CD4-positive, CD25-positive, alpha-beta regulatory T cell (primary cell): ENCODE data around the gene OLA1. TPM values are rescaled to one million over a fixed set of nuclear protein-coding genes. Genes with fewer than 3 reads are reported as not detected.

ENCODE experiments used
- ATAC-seq, 2 donors: fragments of 150-1000 bp; cut with Tn5 transposase; one replicate each; pipeline ENCODE4 v1.10.0; 2021; ENCODE audit warnings: low read depth in 2 of 2, moderate number of reproducible peaks in 2 of 2, moderate library complexity in 1 of 2
- DNase-seq, 3 donors: peaks; one replicate each; pipeline versions ENCODE4 v3.0.0 to v3.0.0-alpha.2; 2012 to 2022; ENCODE audit warnings: mixed read lengths in 1 of 3
- H3K27ac ChIP-seq: one replicate; pipeline ENCODE4 v1.7.0; 2013; ENCODE audit warnings: mild to moderate bottlenecking, low read length; ENCODE audit not compliant: insufficient read depth, poor library complexity, severe bottlenecking
- H3K27me3 ChIP-seq: one replicate; pipeline ENCODE4 v1.7.0; 2013; ENCODE audit warnings: low read length; ENCODE audit not compliant: control insufficient read depth, insufficient read depth
- H3K36me3 ChIP-seq: one replicate; pipeline ENCODE4 v1.7.0; 2013; ENCODE audit warnings: mild to moderate bottlenecking, low read length, moderate library complexity; ENCODE audit not compliant: control insufficient read depth, insufficient read depth
- H3K4me1 ChIP-seq: 2 replicates; pipeline ENCODE4 v1.7.0; 2013; ENCODE audit warnings: mild to moderate bottlenecking, low read length; ENCODE audit not compliant: insufficient read depth, control insufficient read depth, poor library complexity, severe bottlenecking
- H3K4me3 ChIP-seq: one replicate; pipeline ENCODE4 v1.7.0; 2013; ENCODE audit warnings: low read depth, mild to moderate bottlenecking, low read length, moderate library complexity
- H3K9me3 ChIP-seq, 2 experiments: 1 replicate in 1 of 2; 2 replicates in 1 of 2; pipeline ENCODE4 v1.7.0; 2013; ENCODE audit warnings: low read length in 2 of 2, mild to moderate bottlenecking in 1 of 2, moderate library complexity in 1 of 2; ENCODE audit not compliant: control insufficient read depth in 2 of 2
- H3K27ac Mint-ChIP-seq, 3 donors: one replicate each; pipeline ENCODE4 v1.8.0; 2020 to 2022; ENCODE audit warnings: mild to moderate bottlenecking in 3 of 3, mixed read lengths in 3 of 3, moderate library complexity in 2 of 3
- H3K27me3 Mint-ChIP-seq: one replicate; pipeline ENCODE4 v1.8.0; 2022; ENCODE audit warnings: mild to moderate bottlenecking, mixed read lengths
- H3K36me3 Mint-ChIP-seq: one replicate; pipeline ENCODE4 v1.8.0; 2020; ENCODE audit warnings: mixed read lengths
- H3K4me1 Mint-ChIP-seq, 4 donors: one replicate each; pipeline ENCODE4 v1.8.0; 2020 to 2022; ENCODE audit warnings: mixed read lengths in 4 of 4, mild to moderate bottlenecking in 1 of 4
- H3K4me3 Mint-ChIP-seq, 4 donors: one replicate each; pipeline ENCODE4 v1.8.0; 2020 to 2022; ENCODE audit warnings: mild to moderate bottlenecking in 4 of 4, mixed read lengths in 4 of 4, moderate library complexity in 3 of 4
- H3K9me3 Mint-ChIP-seq, 7 donors: one replicate each; pipeline ENCODE4 v1.8.0; 2020 to 2022; ENCODE audit warnings: mixed read lengths in 7 of 7, mild to moderate bottlenecking in 3 of 7, moderate library complexity in 2 of 7
- polyA plus RNA-seq, 4 donors: library from polyadenylated mRNA; unstranded; fragments of 300-500 nt; fragmentation: Illumina TruSeq; gene quantifications; one replicate each; pipeline ENCODE4 v1.2.3, GENCODE V29; 2021
- total RNA-seq: library from RNA; stranded (reverse); gene quantifications from one replicate; pipeline ENCODE4 v1.2.3, GENCODE V29; 2022

The OLA1 gene
- total and polyA plus RNA-seq, 5 donors from 2014 or later = 36.9 to 77.4 (median 59.9) TPM

DNA sequence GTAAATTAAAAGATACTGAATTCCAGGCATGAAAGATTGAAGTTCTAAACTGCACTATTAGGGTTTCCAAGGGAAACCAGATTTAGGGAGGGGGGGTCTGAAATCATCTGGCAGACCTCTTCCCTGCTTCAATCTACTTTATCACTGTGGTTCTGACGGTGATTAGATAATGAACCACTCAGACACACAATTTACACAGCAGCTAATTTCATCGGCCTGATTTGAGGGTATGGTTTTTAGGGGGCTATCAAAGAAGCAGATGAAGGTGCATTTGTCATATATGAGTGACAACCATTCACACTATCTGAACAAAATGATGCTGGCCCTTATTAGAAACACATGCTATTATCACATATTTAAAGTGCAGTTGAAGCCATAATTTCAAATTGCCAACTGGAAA, 106.0 kb downstream of the OLA1 start:
- H3K9me3 ChIP-seq = no peaks in the 10 kb centered on the region
- Mint-ChIP-seq H3K36me3 (peaks cover 14% of the 10 kb centered on the region), H3K27ac (no peak overlapping the region), H3K4me1 (peaks cover 0 to 6% (median under 1%) of the 10 kb centered on the region in 4 donors), H3K9me3 (peaks cover 0 to 1% (median 0%) of the 10 kb centered on the region in 7 donors), H3K4me3 (no peak overlapping the region), H3K27me3 (no peaks in the 10 kb centered on the region)
- H3K36me3 ChIP-seq = peaks cover 4% of the 10 kb centered on the region
- no peak overlapping the region for H3K27ac ChIP-seq
- H3K27me3 ChIP-seq = no peaks in the 10 kb centered on the region
- DNase-seq (no peak), ATAC-seq (no peak)
- H3K4me1 ChIP-seq = no peaks in the 10 kb centered on the region
- H3K4me3 ChIP-seq = no peak overlapping the region

DNA sequence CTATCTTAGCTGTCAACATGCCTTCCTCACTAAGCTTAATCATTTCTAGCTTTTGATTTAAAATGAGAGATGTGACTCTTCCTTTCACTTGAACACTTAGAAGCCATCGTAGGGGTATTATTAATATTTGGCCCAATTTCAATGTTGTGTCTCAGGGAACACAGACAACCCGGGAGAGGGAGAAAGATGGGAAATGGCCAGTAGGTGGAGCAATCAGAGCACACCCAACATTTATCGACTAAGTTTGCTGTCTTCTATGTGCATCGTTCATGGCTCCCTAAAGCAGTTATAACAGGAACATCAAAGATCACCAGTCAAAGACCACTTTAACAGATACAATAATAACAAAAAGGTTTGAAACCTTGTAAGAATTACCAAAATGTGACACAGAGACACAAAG, 110.2 kb downstream of the OLA1 start:
- no peak overlapping the region for H3K4me3 Mint-ChIP-seq
- Histone ChIP-seq H3K4me3 (no peak overlapping the region), H3K36me3 (peaks cover 4% of the 10 kb centered on the region), H3K9me3 (no peaks in the 10 kb centered on the region), H3K27me3 (no peaks in the 10 kb centered on the region), H3K4me1 (no peaks in the 10 kb centered on the region), H3K27ac (no peak overlapping the region)
- DNase-seq (peak in 1 of 3 donors; percentile 11), ATAC-seq (no peak)
- no peaks in the 10 kb centered on the region for H3K27me3 Mint-ChIP-seq
- H3K4me1 Mint-ChIP-seq = peaks cover 0 to 5% (median 2%) of the 10 kb centered on the region in 4 donors
- H3K27ac Mint-ChIP-seq = peak overlapping the region in 1 of 3 donors; percentile 54
- peaks cover 38% of the 10 kb centered on the region for H3K36me3 Mint-ChIP-seq
- no peaks in the 10 kb centered on the region for H3K9me3 Mint-ChIP-seq

DNA sequence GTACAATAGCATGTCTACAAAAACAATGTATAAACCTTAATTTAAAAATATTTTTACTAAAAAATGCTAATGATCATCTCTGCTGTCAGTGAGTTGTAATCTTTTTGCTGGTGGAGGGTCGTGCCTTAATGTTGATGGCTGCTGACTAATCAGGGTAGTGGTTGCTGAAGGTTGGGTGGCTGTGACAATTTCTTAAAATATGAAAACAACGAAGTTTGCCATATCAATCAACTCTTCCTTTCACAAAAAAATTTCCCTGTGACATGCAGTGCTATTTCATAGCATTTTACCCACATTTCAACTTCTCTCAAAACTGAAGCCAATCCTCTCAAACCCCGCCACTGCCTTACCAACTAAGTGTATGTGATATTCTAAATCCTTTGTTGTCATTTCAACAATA, 112.4 kb downstream of the OLA1 start:
- no peaks in the 10 kb centered on the region for H3K36me3 ChIP-seq
- H3K36me3 Mint-ChIP-seq = peaks cover 38% of the 10 kb centered on the region

DNA sequence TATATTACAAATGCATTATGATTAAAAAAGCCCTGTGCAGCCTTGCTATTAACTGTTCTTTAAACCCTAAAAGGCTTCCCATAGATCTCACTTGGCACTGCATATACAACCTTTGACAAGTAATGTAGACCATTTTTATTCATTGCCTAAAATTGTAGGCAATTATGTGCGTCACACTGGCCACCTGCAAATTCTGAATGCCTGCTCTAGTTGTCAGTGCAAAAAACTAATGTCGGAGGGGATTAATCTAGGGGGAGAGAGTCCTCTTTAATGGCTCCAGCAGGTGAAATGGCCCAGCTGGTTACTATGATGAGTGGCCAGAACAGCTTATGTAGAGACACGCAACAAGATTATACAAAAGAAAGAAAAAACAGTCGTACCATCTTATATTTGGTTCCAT, 123.2 kb downstream of the OLA1 start:
- ATAC-seq (no peak), DNase-seq (no peak)
- Histone ChIP-seq H3K4me3 (no peak overlapping the region), H3K36me3 (peaks cover 3% of the 10 kb centered on the region), H3K27ac (no peak overlapping the region), H3K9me3 (no peaks in the 10 kb centered on the region), H3K4me1 (no peaks in the 10 kb centered on the region), H3K27me3 (no peaks in the 10 kb centered on the region)
- H3K27ac Mint-ChIP-seq = no peak overlapping the region
- H3K27me3 Mint-ChIP-seq = no peaks in the 10 kb centered on the region
- H3K4me3 Mint-ChIP-seq = no peak overlapping the region
- H3K9me3 Mint-ChIP-seq = no peaks in the 10 kb centered on the region
- H3K36me3 Mint-ChIP-seq = peaks cover 16% of the 10 kb centered on the region
- H3K4me1 Mint-ChIP-seq = peaks cover 0 to 7% (median 0%) of the 10 kb centered on the region in 4 donors

More for the DNA sequence above, 112.4 kb downstream of the OLA1 start:
- no peaks in the 10 kb centered on the region for H3K27me3 ChIP-seq
- DNase-seq = no peak
- no peak for ATAC-seq
- Mint-ChIP-seq H3K4me3 (no peak overlapping the region), H3K27me3 (no peaks in the 10 kb centered on the region), H3K4me1 (peaks cover 0 to 5% (median 2%) of the 10 kb centered on the region in 4 donors), H3K9me3 (no peaks in the 10 kb centered on the region), H3K27ac (no peak overlapping the region)
- no peaks in the 10 kb centered on the region for H3K9me3 ChIP-seq
- H3K27ac ChIP-seq = no peak overlapping the region
- H3K4me3 ChIP-seq = no peak overlapping the region
- no peaks in the 10 kb centered on the region for H3K4me1 ChIP-seq

DNA sequence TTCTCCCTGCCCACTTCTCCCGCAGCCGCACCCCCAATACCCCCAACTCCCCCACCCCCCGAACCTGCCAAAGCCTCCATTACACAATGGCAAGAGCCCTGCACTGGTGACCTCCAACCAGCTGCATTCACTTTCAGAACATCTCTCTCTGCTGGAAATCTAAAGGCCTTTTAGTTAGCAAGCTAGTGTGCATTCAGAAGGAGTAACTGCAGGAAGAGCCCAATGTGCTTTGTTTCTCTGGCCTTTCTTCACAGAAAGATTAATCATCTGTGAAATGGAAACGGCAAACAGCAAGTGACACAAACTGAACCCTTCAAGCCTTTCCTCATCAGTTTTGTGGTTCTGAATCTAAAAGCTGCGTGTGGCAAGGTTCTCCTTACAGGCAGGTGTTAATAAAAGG, 124.2 kb downstream of the OLA1 start:
- Mint-ChIP-seq H3K4me1 (peaks cover 0 to 7% (median 0%) of the 10 kb centered on the region in 4 donors), H3K27me3 (no peaks in the 10 kb centered on the region), H3K4me3 (no peak overlapping the region), H3K27ac (no peak overlapping the region), H3K9me3 (no peaks in the 10 kb centered on the region), H3K36me3 (peaks cover 13% of the 10 kb centered on the region)
- no peak overlapping the region for H3K27ac ChIP-seq
- H3K36me3 ChIP-seq = peaks cover 3% of the 10 kb centered on the region
- no peaks in the 10 kb centered on the region for H3K9me3 ChIP-seq
- no peaks in the 10 kb centered on the region for H3K4me1 ChIP-seq
- ATAC-seq (no peak), DNase-seq (no peak)
- no peak overlapping the region for H3K4me3 ChIP-seq
- H3K27me3 ChIP-seq = no peaks in the 10 kb centered on the region

DNA sequence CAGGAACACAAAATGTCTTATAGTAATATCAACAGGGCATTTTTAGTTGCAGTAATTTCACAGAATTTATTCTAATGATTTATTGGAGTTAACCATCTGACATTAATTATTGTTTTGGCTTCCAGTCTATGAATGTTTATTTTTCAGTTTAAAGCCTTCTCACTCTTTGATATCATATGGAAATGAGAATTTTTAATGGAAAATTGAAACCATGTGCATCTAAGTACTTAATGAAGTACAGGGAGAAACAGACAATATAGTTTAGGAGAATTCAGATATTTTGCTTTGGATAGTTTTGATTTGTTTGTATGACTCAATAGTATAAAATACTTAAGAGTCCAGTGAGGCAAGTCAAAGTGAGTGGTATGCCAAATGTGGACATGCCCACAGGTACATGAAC, 126.1 kb downstream of the OLA1 start:
- Mint-ChIP-seq H3K27me3 (no peaks in the 10 kb centered on the region), H3K4me1 (peaks cover 0 to 7% (median 0%) of the 10 kb centered on the region in 4 donors), H3K36me3 (peaks cover 19% of the 10 kb centered on the region), H3K27ac (no peak overlapping the region), H3K9me3 (no peaks in the 10 kb centered on the region), H3K4me3 (no peak overlapping the region)
- H3K27me3 ChIP-seq = no peaks in the 10 kb centered on the region
- no peaks in the 10 kb centered on the region for H3K4me1 ChIP-seq
- DNase-seq (no peak), ATAC-seq (no peak)
- no peak overlapping the region for H3K27ac ChIP-seq
- no peaks in the 10 kb centered on the region for H3K9me3 ChIP-seq
- H3K4me3 ChIP-seq = no peak overlapping the region
- H3K36me3 ChIP-seq = peaks cover 3% of the 10 kb centered on the region

DNA sequence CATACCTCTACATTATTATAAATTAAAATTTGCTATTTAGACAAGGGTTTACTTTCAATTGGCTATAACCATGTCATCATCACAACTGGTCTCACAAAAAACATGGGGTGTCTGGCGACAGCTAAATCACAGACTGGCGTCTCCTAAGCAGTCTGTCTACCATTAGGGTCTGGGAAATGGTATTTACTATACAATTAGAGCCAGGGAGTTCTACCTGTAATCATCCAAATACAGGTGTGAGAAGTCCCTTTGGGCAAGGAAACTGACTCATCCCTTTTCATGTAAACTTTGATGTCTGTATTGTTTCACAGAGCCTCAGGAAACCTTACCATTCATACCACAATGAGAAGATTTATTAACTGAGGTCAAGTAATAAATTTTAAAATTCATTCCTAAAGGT, 126.7 kb downstream of the OLA1 start:
- no peak for ATAC-seq
- H3K9me3 Mint-ChIP-seq = no peaks in the 10 kb centered on the region
- H3K36me3 ChIP-seq = peaks cover 3% of the 10 kb centered on the region

DNA sequence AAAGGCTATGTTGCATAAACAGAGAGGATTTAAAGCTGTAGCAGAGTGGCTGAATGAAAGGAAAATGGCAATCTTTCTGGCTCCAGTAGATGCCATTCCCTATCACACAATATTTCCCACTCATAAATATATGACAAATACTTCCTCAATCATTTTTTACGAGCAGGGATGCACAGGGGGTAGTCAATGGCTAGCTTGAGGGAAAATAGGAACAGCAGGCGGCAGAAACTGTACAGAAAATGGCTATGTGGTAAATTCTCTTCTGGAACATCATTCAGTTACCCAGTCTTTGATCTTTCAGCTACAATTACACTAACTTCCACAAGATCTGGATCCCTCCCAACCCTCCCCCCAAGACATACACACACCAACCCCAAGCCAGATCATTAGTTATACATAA, 127.2 kb downstream of the OLA1 start:
- no peak overlapping the region for H3K27ac ChIP-seq
- H3K36me3 ChIP-seq = peaks cover 3% of the 10 kb centered on the region
- ATAC-seq (no peak), DNase-seq (no peak)
- Mint-ChIP-seq H3K27me3 (no peaks in the 10 kb centered on the region), H3K9me3 (no peaks in the 10 kb centered on the region), H3K27ac (no peak overlapping the region), H3K4me3 (no peak overlapping the region), H3K36me3 (peaks cover 19% of the 10 kb centered on the region), H3K4me1 (peaks cover 0 to 7% (median 0%) of the 10 kb centered on the region in 4 donors)
- no peaks in the 10 kb centered on the region for H3K4me1 ChIP-seq
- H3K27me3 ChIP-seq = no peaks in the 10 kb centered on the region
- no peaks in the 10 kb centered on the region for H3K9me3 ChIP-seq
- H3K4me3 ChIP-seq = no peak overlapping the region

More for the DNA sequence above, 126.7 kb downstream of the OLA1 start:
- Mint-ChIP-seq H3K27me3 (no peaks in the 10 kb centered on the region), H3K4me1 (peaks cover 0 to 7% (median 0%) of the 10 kb centered on the region in 4 donors), H3K27ac (no peak overlapping the region), H3K36me3 (peaks cover 19% of the 10 kb centered on the region), H3K4me3 (no peak overlapping the region)
- no peaks in the 10 kb centered on the region for H3K9me3 ChIP-seq
- no peak overlapping the region for H3K27ac ChIP-seq
- H3K4me3 ChIP-seq = no peak overlapping the region
- DNase-seq = no peak
- no peaks in the 10 kb centered on the region for H3K4me1 ChIP-seq
- no peaks in the 10 kb centered on the region for H3K27me3 ChIP-seq
